ENCODE measurements around the gene MN1. TPM values are rescaled to one million over a fixed set of nuclear protein-coding genes. Genes with fewer than 3 reads are reported as not detected.

MN1 gene
- total and polyA plus RNA-seq, 7 donors: under 0.01 to 21.3 (median 6.4) TPM

GRCh38 chr22:27718186-27719035 is 83.1 kb downstream of the MN1 start:
- Histone ChIP-seq H3K36me3 (no peaks in the 10 kb centered on the region), H3K9me3 (peaks cover 0 to 1% (median 0%) of the 10 kb centered on the region in 4 donors), H3K27me3 (peaks cover 0 to 5% (median 0%) of the 10 kb centered on the region in 3 donors), H3K4me3 (no peak overlapping the region), H3K27ac (peak overlapping the region in 3 of 4 donors; percentile 36 to 55 (median 54)), H3K4me1 (peaks cover 0 to 18% (median 11%) of the 10 kb centered on the region in 4 donors)
- DNase-seq: peak; percentile 92
- intact Hi-C loops (cut with DNase I): no loop called here
- no peak for TF ChIP-seq POLR2A (IDR thresholded peaks at IDR 0.05)
- peak; percentile 19 to 73 (median 32) for TF ChIP-seq POLR2AphosphoS5 (IDR thresholded peaks at IDR 0.05)
- TF ChIP-seq CTCF (IDR thresholded peaks at IDR 0.05): no peak
- TF ChIP-seq EP300 (IDR thresholded peaks at IDR 0.05): peak in 2 of 4 donors; percentile 43 to 89
- 23 to 48% methylated on average over 10 of the region's 10 CpGs for WGBS, 2 donors

GRCh38 chr22:27717094-27717493 is 84.5 kb downstream of the MN1 start:
- H3K9me3 ChIP-seq: peaks cover 0 to 1% (median 0%) of the 10 kb centered on the region in 4 donors
- WGBS, 2 donors: 62 to 81% methylated on average over 9 of the region's 9 CpGs
- intact Hi-C loops (cut with DNase I): no loop called here

GRCh38 chr22:27716074-27716473 is 85.5 kb downstream of the MN1 start:
- H3K9me3 ChIP-seq: peaks cover 0 to 1% (median 0%) of the 10 kb centered on the region in 4 donors
- no peak for DNase-seq
- no peaks in the 10 kb centered on the region for H3K36me3 ChIP-seq
- TF ChIP-seq POLR2A (IDR thresholded peaks at IDR 0.05): no peak
- no peak for TF ChIP-seq POLR2AphosphoS5 (IDR thresholded peaks at IDR 0.05)
- no peak for TF ChIP-seq EP300 (IDR thresholded peaks at IDR 0.05)
- TF ChIP-seq CTCF (IDR thresholded peaks at IDR 0.05): no peak
- intact Hi-C loops (cut with DNase I): no loop called here
- peaks cover 0 to 18% (median 11%) of the 10 kb centered on the region in 4 donors for H3K4me1 ChIP-seq
- no peak overlapping the region for H3K4me3 ChIP-seq
- 90 to 93% methylated on average over 1 of the region's 1 CpG for WGBS, 2 donors
- H3K27ac ChIP-seq: no peak overlapping the region
- H3K27me3 ChIP-seq: peaks cover 0 to 5% (median 0%) of the 10 kb centered on the region in 3 donors

More at GRCh38 chr22:27717094-27717493, 84.5 kb downstream of the MN1 start:
- TF ChIP-seq POLR2AphosphoS5 (IDR thresholded peaks at IDR 0.05) (no peak), CTCF (IDR thresholded peaks at IDR 0.05) (no peak)
- H3K27me3 ChIP-seq: peaks cover 0 to 5% (median 0%) of the 10 kb centered on the region in 3 donors
- H3K4me3 ChIP-seq: no peak overlapping the region
- peak overlapping the region in 1 of 4 donors; percentile 55 for H3K27ac ChIP-seq
- no peaks in the 10 kb centered on the region for H3K36me3 ChIP-seq
- no peak for DNase-seq
- H3K4me1 ChIP-seq: peaks cover 0 to 18% (median 11%) of the 10 kb centered on the region in 4 donors

GRCh38 chr22:27715106-27715505 is 86.5 kb downstream of the MN1 start:
- H3K36me3 ChIP-seq: no peaks in the 10 kb centered on the region
- intact Hi-C loops (cut with DNase I): no loop called here
- no peak for DNase-seq
- WGBS, 2 donors: 71 to 82% methylated on average over 10 of the region's 10 CpGs
- no peak for TF ChIP-seq POLR2AphosphoS5 (IDR thresholded peaks at IDR 0.05)
- TF ChIP-seq POLR2A (IDR thresholded peaks at IDR 0.05): no peak
- TF ChIP-seq EP300 (IDR thresholded peaks at IDR 0.05): no peak
- TF ChIP-seq CTCF (IDR thresholded peaks at IDR 0.05): no peak
- peaks cover 0 to 1% (median 0%) of the 10 kb centered on the region in 4 donors for H3K9me3 ChIP-seq
- peaks cover 0 to 5% (median 0%) of the 10 kb centered on the region in 3 donors for H3K27me3 ChIP-seq
- peaks cover 0 to 18% (median 11%) of the 10 kb centered on the region in 4 donors for H3K4me1 ChIP-seq
- H3K4me3 ChIP-seq: no peak overlapping the region
- no peak overlapping the region for H3K27ac ChIP-seq

Measured in sigmoid colon (tissue), 7 donors.